OCI-LY1 (cell line): Measurements from ENCODE around the gene UHRF2.

Experiments
- H2AFZ ChIP-seq: fragments of 200-600 bp; sonication (generic), shearing (Covaris generic); 2 replicates; pipeline ENCODE4 v1.6.0; 2014; ENCODE audit warnings: antibody characterized with exemption, mild to moderate bottlenecking, low read length
- H3F3A ChIP-seq: fragments of 200-600 bp; sonication (generic), shearing (Covaris generic); 2 replicates; pipeline ENCODE4 v1.6.0; 2014; ENCODE audit warnings: mild to moderate bottlenecking, antibody characterized with exemption, low read length, moderate library complexity; ENCODE audit not compliant: insufficient read depth
- H3K27ac ChIP-seq: fragments of 200-600 bp; sonication (generic); 2 replicates; pipeline ENCODE4 v1.5.1; 2014; ENCODE audit warnings: low read length, mixed run types, mild to moderate bottlenecking, low read depth; ENCODE audit not compliant: poor library complexity, severe bottlenecking
- H3K27me3 ChIP-seq: fragments of 200-600 bp; sonication (generic); 2 replicates; pipeline ENCODE4 v1.6.0; 2014; ENCODE audit warnings: antibody characterized with exemption, mild to moderate bottlenecking, low read length, moderate library complexity; ENCODE audit not compliant: insufficient read depth
- H3K36me3 ChIP-seq: fragments of 200-600 bp; sonication (generic); 2 replicates; pipeline ENCODE4 v1.6.1; 2014; ENCODE audit warnings: mild to moderate bottlenecking, antibody characterized with exemption, low read length, moderate library complexity, mixed read lengths; ENCODE audit not compliant: insufficient read depth
- H3K4me1 ChIP-seq: fragments of 200-600 bp; sonication (generic); 2 replicates; pipeline ENCODE4 v1.5.1; 2014; ENCODE audit warnings: mild to moderate bottlenecking, low read length, moderate library complexity; ENCODE audit not compliant: insufficient read depth, severe bottlenecking
- H3K4me2 ChIP-seq: fragments of 200-600 bp; sonication (generic), shearing (Covaris generic); 2 replicates; pipeline ENCODE4 v1.6.1; 2014; ENCODE audit warnings: low read length
- H3K4me3 ChIP-seq: fragments of 200-600 bp; sonication (generic); 2 replicates; pipeline ENCODE4 v1.5.1; 2014; ENCODE audit warnings: low read length, low read depth, mild to moderate bottlenecking, mixed read lengths; ENCODE audit not compliant: poor library complexity, severe bottlenecking
- H3K79me2 ChIP-seq: fragments of 200-600 bp; shearing (Covaris generic); 2 replicates; pipeline ENCODE4 v1.6.1; 2016; ENCODE audit warnings: mixed run types, low read length, mixed read lengths; ENCODE audit not compliant: insufficient read depth
- H3K9ac ChIP-seq: fragments of 200-600 bp; sonication (generic), shearing (Covaris generic); 2 replicates; pipeline ENCODE4 v1.6.1; 2014; ENCODE audit warnings: mild to moderate bottlenecking, low read length, mixed read lengths
- H3K9me2 ChIP-seq: fragments of 200-600 bp; sonication (generic), shearing (Covaris generic); 2 replicates; pipeline ENCODE4 v1.6.1; 2014; ENCODE audit warnings: low read depth, mild to moderate bottlenecking, low read length, mixed read lengths
- H3K9me3 ChIP-seq: fragments of 200-600 bp; shearing (Covaris generic); 2 replicates; pipeline ENCODE4 v1.6.1; 2014; ENCODE audit warnings: low read length, mixed read lengths
- H4K20me1 ChIP-seq: fragments of 200-600 bp; sonication (generic), shearing (Covaris generic); 2 replicates; pipeline ENCODE4 v1.6.0; 2016; ENCODE audit warnings: mild to moderate bottlenecking, low read length; ENCODE audit not compliant: insufficient read depth
- EZH2 ChIP-seq: fragments of 200-600 bp; sonication (generic), shearing (Covaris generic); IDR thresholded peaks from 2 replicates; pipeline ENCODE4 v1.8.0; 2017; ENCODE audit warnings: borderline replicate concordance, mixed run types, mild to moderate bottlenecking, antibody characterized with exemption, low read length, moderate library complexity, mixed read lengths
- TF ChIP-seq, protein P1 (sequence below): fragments of 200-600 bp; sonication (generic), shearing (Covaris generic); IDR thresholded peaks from 2 replicates; pipeline ENCODE4 v1.5.1; 2017; ENCODE audit warnings: mild to moderate bottlenecking, antibody characterized with exemption, low read length, moderate library complexity, mixed read lengths

Gene UHRF2

DNA sequence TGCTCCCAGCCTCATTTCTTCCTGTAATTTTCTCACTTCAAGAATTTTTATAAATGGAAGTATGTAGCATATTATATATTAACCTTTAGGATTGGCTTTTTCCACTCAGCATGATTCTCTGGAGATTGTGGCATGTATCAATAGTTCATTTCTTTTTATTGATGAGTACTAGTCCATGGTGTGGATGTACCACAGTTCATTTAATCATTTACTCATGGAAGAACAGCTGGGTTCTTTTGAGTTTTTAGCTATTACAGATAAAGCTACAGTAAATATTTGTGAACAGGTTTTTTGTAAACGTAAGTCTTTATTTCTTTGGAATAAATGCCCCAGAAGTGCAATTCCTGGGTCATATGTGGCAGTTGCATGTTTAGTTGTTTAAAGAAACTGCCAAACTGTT is 76.1 kb downstream of the UHRF2 start:
- TF ChIP-seq EZH2: no peak
- TF ChIP-seq, protein P1, sequence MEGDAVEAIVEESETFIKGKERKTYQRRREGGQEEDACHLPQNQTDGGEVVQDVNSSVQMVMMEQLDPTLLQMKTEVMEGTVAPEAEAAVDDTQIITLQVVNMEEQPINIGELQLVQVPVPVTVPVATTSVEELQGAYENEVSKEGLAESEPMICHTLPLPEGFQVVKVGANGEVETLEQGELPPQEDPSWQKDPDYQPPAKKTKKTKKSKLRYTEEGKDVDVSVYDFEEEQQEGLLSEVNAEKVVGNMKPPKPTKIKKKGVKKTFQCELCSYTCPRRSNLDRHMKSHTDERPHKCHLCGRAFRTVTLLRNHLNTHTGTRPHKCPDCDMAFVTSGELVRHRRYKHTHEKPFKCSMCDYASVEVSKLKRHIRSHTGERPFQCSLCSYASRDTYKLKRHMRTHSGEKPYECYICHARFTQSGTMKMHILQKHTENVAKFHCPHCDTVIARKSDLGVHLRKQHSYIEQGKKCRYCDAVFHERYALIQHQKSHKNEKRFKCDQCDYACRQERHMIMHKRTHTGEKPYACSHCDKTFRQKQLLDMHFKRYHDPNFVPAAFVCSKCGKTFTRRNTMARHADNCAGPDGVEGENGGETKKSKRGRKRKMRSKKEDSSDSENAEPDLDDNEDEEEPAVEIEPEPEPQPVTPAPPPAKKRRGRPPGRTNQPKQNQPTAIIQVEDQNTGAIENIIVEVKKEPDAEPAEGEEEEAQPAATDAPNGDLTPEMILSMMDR: no peak
- Histone ChIP-seq H3K36me3 (peaks cover 70% of the 10 kb centered on the region), H3K4me3 (no peak overlapping the region), H3F3A (no peaks in the 10 kb centered on the region; the same call in 1 of the 2 replicates), H3K9ac (no peak overlapping the region), H3K27ac (no peak overlapping the region), H3K4me2 (no peak overlapping the region), H3K79me2 (no peaks in the 10 kb centered on the region), H2AFZ (no peak overlapping the region), H4K20me1 (no peaks in the 10 kb centered on the region), H3K4me1 (no peaks in the 10 kb centered on the region), H3K27me3 (no peaks in the 10 kb centered on the region), H3K9me2 (no peaks in the 10 kb centered on the region), H3K9me3 (no peaks in the 10 kb centered on the region)

DNA sequence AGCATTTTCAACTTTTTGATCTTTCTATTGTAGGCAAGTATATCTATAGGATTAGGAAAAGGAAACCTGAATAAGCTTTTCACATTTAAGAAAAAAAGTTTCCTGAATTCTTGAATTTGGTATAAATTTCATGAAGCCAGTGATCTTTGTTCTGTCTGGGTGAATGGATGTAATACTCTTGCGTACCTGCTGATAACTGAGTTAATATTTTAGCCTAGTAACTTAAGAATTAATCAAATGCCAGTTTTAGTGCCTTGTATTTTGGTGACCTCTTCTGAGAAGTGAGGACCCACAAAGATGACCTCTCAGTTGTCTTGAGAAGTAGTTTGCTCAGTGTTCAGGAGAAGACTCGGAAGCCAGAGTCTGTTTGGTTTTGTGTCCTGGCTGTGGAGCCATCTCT is 77.9 kb downstream of the UHRF2 start:
- no peaks in the 10 kb centered on the region for H3K9me2 ChIP-seq
- no peaks in the 10 kb centered on the region for H3K79me2 ChIP-seq
- H3K36me3 ChIP-seq: peaks cover 79% of the 10 kb centered on the region
- no peak overlapping the region for H3K27ac ChIP-seq
- H3K4me2 ChIP-seq: no peak overlapping the region
- H3K9ac ChIP-seq: no peak overlapping the region
- no peaks in the 10 kb centered on the region for H3K4me1 ChIP-seq
- TF ChIP-seq EZH2: no peak
- TF ChIP-seq, protein P1: no peak
- no peaks in the 10 kb centered on the region for H4K20me1 ChIP-seq
- H3K27me3 ChIP-seq: no peaks in the 10 kb centered on the region
- H3K9me3 ChIP-seq: no peaks in the 10 kb centered on the region
- no peaks in the 10 kb centered on the region for H3F3A ChIP-seq
- no peak overlapping the region for H3K4me3 ChIP-seq
- no peak overlapping the region for H2AFZ ChIP-seq

DNA sequence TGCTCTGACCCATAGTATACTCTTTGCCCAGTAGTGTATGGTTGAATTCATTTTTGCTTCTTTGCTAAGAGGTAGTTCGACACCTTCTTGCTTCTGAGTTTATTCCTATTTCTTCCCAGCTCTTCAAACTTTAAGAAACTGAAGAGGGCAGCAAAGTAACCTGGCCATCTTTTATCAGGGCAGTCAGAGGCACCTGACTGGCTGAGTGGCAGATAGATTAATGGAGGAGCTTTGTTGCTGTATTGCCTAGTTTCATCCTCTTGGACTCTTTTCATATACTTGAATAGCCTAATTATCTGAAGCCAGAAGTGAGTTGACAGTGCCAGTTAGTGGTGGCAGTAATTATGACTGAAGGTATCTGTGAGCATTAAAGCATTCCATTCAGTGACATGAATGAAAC is 82.5 kb downstream of the UHRF2 start:
- H2AFZ ChIP-seq: no peak overlapping the region
- no peaks in the 10 kb centered on the region for H3K9me2 ChIP-seq
- no peaks in the 10 kb centered on the region for H3K9me3 ChIP-seq
- H3K36me3 ChIP-seq: peaks cover 81% of the 10 kb centered on the region
- H3K27me3 ChIP-seq: no peaks in the 10 kb centered on the region
- H3K9ac ChIP-seq: no peak overlapping the region
- no peaks in the 10 kb centered on the region for H3K79me2 ChIP-seq
- no peaks in the 10 kb centered on the region for H3F3A ChIP-seq
- no peak overlapping the region for H3K4me2 ChIP-seq
- no peak for TF ChIP-seq EZH2
- TF ChIP-seq, protein P1: 0 out of 2 replicates have a peak, but pooled peaks have one; percentile 10
- H4K20me1 ChIP-seq: no peaks in the 10 kb centered on the region
- H3K27ac ChIP-seq: no peak overlapping the region
- no peak overlapping the region for H3K4me3 ChIP-seq
- H3K4me1 ChIP-seq: no peaks in the 10 kb centered on the region
